ENCODE measurements around the gene CDH4. TPM values are rescaled to one million over a fixed set of nuclear protein-coding genes. Genes with fewer than 3 reads are reported as not detected.

Gene CDH4
- total and polyA plus RNA-seq, 2 of the 13 experiments (the other 11 are each of a cell fraction or from before 2014, with no cell fraction given), result not detected

- ChIA-PET POLR2A (no interaction called here), CTCF (ENCODE audit: low intra/inter-chr PET ratio, low total read pairs) (no interaction called here)
- FAIRE-seq, result no peak
- Histone ChIP-seq H3K4me3 (replicated peaks in 1 of 3; ENCODE audit: insufficient read depth in 1 of 3, low read depth in 2 of 3, low read length in 3 of 3) (no peak overlapping the region), H3K36me3 (replicated peaks in 1 of 2; ENCODE audit: control insufficient read depth in 1 of 2, insufficient read depth in 2 of 2, low read length in 2 of 2) (no peaks in the 10 kb centered on the region), H4K20me1 (ENCODE audit: insufficient read depth, low read length) (no peaks in the 10 kb centered on the region), H3K4me1 (ENCODE audit: insufficient read depth, low read length) (no peaks in the 10 kb centered on the region), H3K27me3 (ENCODE audit: control insufficient read depth in 1 of 2, insufficient read depth in 2 of 2, low read length in 2 of 2) (peaks cover 7 to 26% of the 10 kb centered on the region in 2 experiments; a peak in 3 of 5 replicates), H3K9me3 (ENCODE audit: low read length) (peaks cover 17% of the 10 kb centered on the region), H3K27ac (ENCODE audit: extremely low read length, insufficient read depth, low read length) (no peak overlapping the region), H3K4me2 (ENCODE audit: low read depth, low read length) (no peak overlapping the region), H2AFZ (ENCODE audit: low read length) (no peak overlapping the region), H3K9ac (ENCODE audit: insufficient read depth, low read depth, low read length) (no peak overlapping the region), H3K79me2 (ENCODE audit: insufficient read depth, low read length) (no peaks in the 10 kb centered on the region)
- intact Hi-C loops (cut with micrococcal nuclease; ENCODE audit: unreplicated experiment), result no loop called here
- TF ChIP-seq ATF5 (CRISPR knock-in tag; IDR thresholded peaks at IDR 0.05; ENCODE audit: low read depth) (no peak), ZNF850 (CRISPR knock-in tag; conservative IDR thresholded peaks at IDR 0.05) (no peak), ZNF20 (CRISPR knock-in tag; IDR thresholded peaks at IDR 0.05) (no peak), RARA (CRISPR knock-in tag; IDR thresholded peaks at IDR 0.05) (no peak), AHR (CRISPR knock-in tag; IDR thresholded peaks at IDR 0.05) (no peak), ZSCAN21 (CRISPR knock-in tag; IDR thresholded peaks at IDR 0.05; ENCODE audit: borderline replicate concordance) (no peak)
- ATAC-seq, result no peak
- no TSS peak for BruUV-seq (replicated peaks)
- in situ Hi-C loops (cut with HindIII; ENCODE audit: extremely low pct_ligation_motif_present, low pct_unique_long_range_greater_than_20kb), result no loop called here
- no peak for DNase-seq (ENCODE audit: low spot score)
- WGBS (ENCODE audit: low lambda C conversion rate), result 18% methylated on average over 3 of the region's 3 CpGs
These were observed 304.1 kb downstream of the CDH4 start for GRCh38 chr20:61556111-61556510.

GRCh38 chr20:61556673-61557072 is 304.6 kb downstream of the CDH4 start:
- H3K9me3 ChIP-seq (ENCODE audit: low read length), result peaks cover 12% of the 10 kb centered on the region
- BruUV-seq (replicated peaks), result no TSS peak
- TF ChIP-seq SAFB2 (CRISPR knock-in tag; IDR thresholded peaks at IDR 0.05; ENCODE audit: borderline replicate concordance, low read depth), result no peak
- POLR2A ChIA-PET, result no interaction called here
- no peak overlapping the region for H3K9ac ChIP-seq (ENCODE audit: insufficient read depth, low read depth, low read length)
- no peak for DNase-seq (ENCODE audit: low spot score)
- in situ Hi-C loops (cut with HindIII; ENCODE audit: extremely low pct_ligation_motif_present, low pct_unique_long_range_greater_than_20kb) (no loop called here), intact Hi-C loops (cut with micrococcal nuclease; ENCODE audit: unreplicated experiment) (no loop called here)
- no peak for ATAC-seq
- CTCF ChIA-PET (ENCODE audit: low intra/inter-chr PET ratio, low total read pairs), result no interaction called here
- H2AFZ ChIP-seq (ENCODE audit: low read length), result no peak overlapping the region
- no peaks in the 10 kb centered on the region for H3K36me3 ChIP-seq (replicated peaks in 1 of 2; ENCODE audit: control insufficient read depth in 1 of 2, insufficient read depth in 2 of 2, low read length in 2 of 2)
- H3K27me3 ChIP-seq (ENCODE audit: control insufficient read depth in 1 of 2, insufficient read depth in 2 of 2, low read length in 2 of 2), result peaks cover 7 to 30% of the 10 kb centered on the region in 2 experiments; a peak in 3 of 5 replicates
- no peak overlapping the region for H3K27ac ChIP-seq (ENCODE audit: extremely low read length, insufficient read depth, low read length)
- no peak overlapping the region for H3K4me2 ChIP-seq (ENCODE audit: low read depth, low read length)
- no peak for FAIRE-seq
- WGBS (ENCODE audit: low lambda C conversion rate), result 34% methylated on average over 13 of the region's 13 CpGs
- H3K4me3 ChIP-seq (replicated peaks in 1 of 3; ENCODE audit: insufficient read depth in 1 of 3, low read depth in 2 of 3, low read length in 3 of 3), result no peak overlapping the region
- H3K4me1 ChIP-seq (ENCODE audit: insufficient read depth, low read length), result no peaks in the 10 kb centered on the region
- no peaks in the 10 kb centered on the region for H3K79me2 ChIP-seq (ENCODE audit: insufficient read depth, low read length)
- H4K20me1 ChIP-seq (ENCODE audit: insufficient read depth, low read length), result no peaks in the 10 kb centered on the region

Measured in HepG2 (cell line).